Heart left ventricle (tissue), 16 donors: Measurements from ENCODE around the gene GNPTG. TPM values are rescaled to one million over a fixed set of nuclear protein-coding genes. Genes with fewer than 3 reads are reported as not detected.

Source experiments
- ATAC-seq, 4 donors: fragments of 200-7000 bp; cut with Tn5 transposase; one replicate each; pipeline ENCODE4 v1.9.1; 2020 to 2022; ENCODE audit warnings: moderate library complexity in 4 of 4, mild to moderate bottlenecking in 3 of 4, moderate number of reproducible peaks in 1 of 4
- DNase-seq, 5 donors: peaks; one replicate each; pipeline ENCODE4 v3.0.0-alpha.2; 2020
- H3K27ac ChIP-seq, 12 donors: fragments of 200-600 bp; sonication (generic) in 4 of 12; one replicate each; pipeline versions ENCODE4 v1.5.0 to v1.8.0; 2016 to 2022; ENCODE audit warnings: mild to moderate bottlenecking in 2 of 12
- H3K27me3 ChIP-seq, 9 donors: fragments of 200-600 bp; sonication (generic) in 2 of 9; one replicate each; pipeline versions ENCODE4 v1.5.1 to v1.8.0; 2016 to 2022; ENCODE audit warnings: mild to moderate bottlenecking in 3 of 9
- H3K36me3 ChIP-seq, 9 donors: fragments of 200-600 bp; sonication (generic) in 2 of 9; one replicate each; pipeline versions ENCODE4 v1.5.0 to v1.8.0; 2018 to 2022; ENCODE audit warnings: mild to moderate bottlenecking in 2 of 9
- H3K4me1 ChIP-seq, 12 donors: fragments of 200-600 bp; sonication (generic) in 4 of 12; one replicate each; pipeline versions ENCODE4 v1.5.0 to v1.8.0; 2016 to 2022; ENCODE audit warnings: mild to moderate bottlenecking in 3 of 12
- H3K4me3 ChIP-seq, 12 donors: fragments of 200-600 bp; sonication (generic) in 4 of 12; one replicate each; pipeline versions ENCODE4 v1.5.0 to v1.8.0; 2017 to 2022; ENCODE audit warnings: mild to moderate bottlenecking in 9 of 12, moderate library complexity in 4 of 12
- H3K9me3 ChIP-seq, 12 donors: fragments of 200-600 bp; sonication (generic) in 4 of 12; one replicate each; pipeline versions ENCODE4 v1.5.0 to v1.8.0; 2016 to 2022; ENCODE audit warnings: mild to moderate bottlenecking in 1 of 12
- POLR2A ChIP-seq, 2 donors: fragments of 450-650 bp; IDR thresholded peaks; one replicate each; pipeline ENCODE4 v1.6.1; 2017; ENCODE audit warnings: antibody characterized with exemption in 2 of 2, mild to moderate bottlenecking in 2 of 2, moderate library complexity in 2 of 2
- WGBS, 4 donors: extraction: QIAGEN DNeasy Blood & Tissue Kit in 2 of 4; methylation state at CpG; one replicate each; pipeline versions ENCODE4 v1.1.5 to v1.1.7; 2013 to 2018; 5-methylcytosine and 5-hydroxymethylcytosine counted together
- intact Hi-C, 10 donors: fragments of 100-400 bp; cut with DNase I; formaldehyde crosslinking; loops; one replicate each; pipeline versions ENCODE4 v1.11.1 to v1.14.2; 2022
- polyA plus RNA-seq, 2 donors: library from polyadenylated mRNA; stranded (reverse); fragments of 200-250 nt; gene quantifications; one replicate each; pipeline ENCODE4 v1.2.3, GENCODE V29; 2013
- total RNA-seq, 9 donors: library from RNA; depleted of rRNA in 2 of 9; stranded (reverse); fragments of >200 nt in 2 of 9; fragmentation: NEBNext Ultra II Directional in 3 of 9; extraction: Animal tissue kit (Norgen Biotek cat#: 25700) in 3 of 9; gene quantifications; one replicate each; pipeline versions ENCODE4 v1.1.0 to v1.2.4, GENCODE V29; 2016 to 2023
- TF ChIP-seq, protein P1 (sequence below), 12 donors: fragments of 200-600 bp; sonication (generic) in 4 of 12; IDR thresholded peaks; one replicate each; pipeline versions ENCODE4 v1.5.0 to v1.8.0; 2018 to 2022; ENCODE audit warnings: antibody characterized with exemption in 12 of 12, mild to moderate bottlenecking in 5 of 12
- donor health status: ischemic (EF 13 %, LVEDD 7.1; RV severe dilation, severe dysfunction).
- donor health status: healthy with polysubstance abuse.
- donor health status: DM: no; HTN: yes; CAD: no.
- donor health status: DM: no; HTN: no; CAD: no.
- donor health status: ischemic (EF 25% LVEDD 6.9; RV normal size, moderate dysfunction).
- donor health status: ischemic (EF 25% LVEDD 5.7; RV mildly dilated, moderate dysfunction).
- donor health status: healthy.
- donor health status: DM: yes; HTN: yes; CAD: no.
- donor health status: ischemic (EF 35%, LVEDD 5.7; RV mildly dilated, moderate dysfunction).
- donor health status: nonischemic (EF 11% LVEDD 7.7; RV severe dilation, severe dysfunction).
- donor health status: DM: yes; HTN: yes; CAD: no.
- donor health status: PGD.
- donor health status: ischemic (EF 29% LVEDD 5.4; RV normal size, mild dysfunction).
- donor health status: nonischemic (EF 23%, LVEDD 6.1; RV moderate dilation, normal function).

The GNPTG gene
- total and polyA plus RNA-seq, 11 donors: 25.4 to 54.2 (median 31.9) TPM

DNA sequence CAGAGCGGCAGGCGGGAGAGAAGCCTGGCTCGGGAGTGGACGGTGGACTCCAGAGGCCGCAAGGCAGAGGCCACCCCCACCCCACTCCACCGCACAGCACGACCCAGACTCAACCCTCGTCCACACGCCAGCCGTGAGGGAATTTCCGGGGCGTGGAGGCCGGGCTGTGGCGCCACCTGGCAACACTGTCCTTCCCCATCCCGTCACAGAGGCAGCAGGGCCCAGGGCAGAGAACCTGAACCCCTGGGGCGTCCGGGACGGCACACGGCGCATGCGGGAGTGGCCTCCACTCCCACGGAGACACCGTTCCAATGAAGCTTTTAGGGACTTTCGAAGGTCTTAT, 23.5 kb downstream of the GNPTG start:
- Histone ChIP-seq H3K4me3 (no peak overlapping the region), H3K36me3 (peaks cover 0 to 33% (median 11%) of the 10 kb centered on the region in 9 donors), H3K9me3 (no peaks in the 10 kb centered on the region), H3K27me3 (no peaks in the 10 kb centered on the region), H3K27ac (no peak overlapping the region), H3K4me1 (peaks cover 3 to 27% (median 14%) of the 10 kb centered on the region in 12 donors)
- intact Hi-C loops: no loop called here
- no peak for ATAC-seq
- TF ChIP-seq POLR2A (IDR thresholded peaks at IDR 0.05): no peak
- TF ChIP-seq, protein P1, sequence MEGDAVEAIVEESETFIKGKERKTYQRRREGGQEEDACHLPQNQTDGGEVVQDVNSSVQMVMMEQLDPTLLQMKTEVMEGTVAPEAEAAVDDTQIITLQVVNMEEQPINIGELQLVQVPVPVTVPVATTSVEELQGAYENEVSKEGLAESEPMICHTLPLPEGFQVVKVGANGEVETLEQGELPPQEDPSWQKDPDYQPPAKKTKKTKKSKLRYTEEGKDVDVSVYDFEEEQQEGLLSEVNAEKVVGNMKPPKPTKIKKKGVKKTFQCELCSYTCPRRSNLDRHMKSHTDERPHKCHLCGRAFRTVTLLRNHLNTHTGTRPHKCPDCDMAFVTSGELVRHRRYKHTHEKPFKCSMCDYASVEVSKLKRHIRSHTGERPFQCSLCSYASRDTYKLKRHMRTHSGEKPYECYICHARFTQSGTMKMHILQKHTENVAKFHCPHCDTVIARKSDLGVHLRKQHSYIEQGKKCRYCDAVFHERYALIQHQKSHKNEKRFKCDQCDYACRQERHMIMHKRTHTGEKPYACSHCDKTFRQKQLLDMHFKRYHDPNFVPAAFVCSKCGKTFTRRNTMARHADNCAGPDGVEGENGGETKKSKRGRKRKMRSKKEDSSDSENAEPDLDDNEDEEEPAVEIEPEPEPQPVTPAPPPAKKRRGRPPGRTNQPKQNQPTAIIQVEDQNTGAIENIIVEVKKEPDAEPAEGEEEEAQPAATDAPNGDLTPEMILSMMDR (IDR thresholded peaks at IDR 0.05): no peak
- DNase-seq: no peak
- WGBS, 4 donors: 92 to 96% (median 94%) methylated on average over 11 to 24 of the region's 24 CpGs

DNA sequence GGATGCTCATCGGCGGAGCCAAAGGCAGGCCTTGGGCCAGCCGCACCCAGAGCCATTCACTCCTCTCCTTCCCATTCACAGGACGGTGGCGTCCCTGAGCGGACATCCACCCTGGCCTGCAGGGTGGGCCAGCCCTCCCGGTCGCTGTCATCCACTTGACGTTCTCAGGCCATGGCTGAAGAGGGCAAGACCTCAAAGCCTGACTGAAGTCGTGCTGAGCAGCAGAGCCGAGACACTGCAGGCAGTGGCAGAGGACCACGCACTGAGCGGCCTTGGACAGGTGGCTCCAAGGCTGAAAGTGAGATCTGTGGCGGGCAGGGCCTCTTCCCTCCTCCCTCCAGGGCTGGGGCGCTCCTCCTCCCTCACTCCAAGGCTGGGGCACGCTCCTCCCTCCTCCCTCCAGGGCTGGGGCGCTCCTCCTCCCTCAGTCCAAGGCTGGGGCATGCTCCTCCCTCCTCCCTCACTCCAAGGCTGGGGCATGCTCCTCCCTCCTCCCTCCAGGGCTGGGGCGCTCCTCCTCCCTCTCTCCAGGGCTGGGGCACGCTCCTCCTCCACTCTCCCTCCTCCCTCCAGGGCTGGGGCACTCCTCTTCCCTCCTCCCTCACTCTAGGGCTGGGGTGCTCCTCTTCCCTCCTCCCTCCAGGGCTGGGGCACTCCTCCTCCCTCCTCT, 24.1 kb downstream of the GNPTG start:
- Histone ChIP-seq H3K4me1 (peaks cover 3 to 27% (median 14%) of the 10 kb centered on the region in 12 donors), H3K27me3 (no peaks in the 10 kb centered on the region), H3K36me3 (peaks cover 0 to 33% (median 12%) of the 10 kb centered on the region in 9 donors), H3K4me3 (no peak overlapping the region), H3K9me3 (no peaks in the 10 kb centered on the region), H3K27ac (no peak overlapping the region)
- intact Hi-C loops: no loop called here
- TF ChIP-seq, protein P1 (IDR thresholded peaks at IDR 0.05): no peak
- TF ChIP-seq POLR2A (IDR thresholded peaks at IDR 0.05): no peak
- ATAC-seq (no peak), DNase-seq (peak in 1 of 5 donors; percentile 16)
- 88 to 94% (median 90%) methylated on average over 12 to 19 of the region's 19 CpGs for WGBS, 4 donors

DNA sequence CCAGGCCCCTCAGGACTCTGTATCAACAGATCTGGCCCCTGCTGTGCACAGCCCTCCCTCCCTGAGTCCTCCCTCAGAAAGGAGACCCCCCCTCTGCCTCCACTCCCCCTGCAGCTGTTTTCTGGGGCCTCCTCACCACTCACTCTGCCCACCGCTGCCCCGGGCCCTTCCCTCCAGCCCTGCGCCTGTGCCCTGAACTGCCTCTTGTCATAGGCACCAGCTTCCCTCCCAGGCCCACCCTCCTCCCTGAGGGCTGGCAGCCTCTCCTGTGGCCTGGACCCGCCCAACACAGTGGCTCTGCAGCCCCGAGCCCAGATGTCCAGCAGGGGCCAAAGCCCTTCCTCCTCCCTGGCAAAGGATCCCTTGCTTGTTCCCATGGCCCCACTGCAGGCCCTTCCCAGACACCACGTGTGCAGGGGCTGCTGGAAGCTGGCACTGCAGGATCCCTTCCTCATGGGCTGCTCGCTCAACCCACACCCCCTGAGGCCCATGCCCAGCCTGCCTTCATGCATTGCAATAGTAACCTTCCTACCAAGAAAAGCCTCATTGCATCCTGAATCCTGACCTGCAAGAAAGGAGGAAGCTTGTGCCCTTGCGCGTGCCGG, 25.8 kb downstream of the GNPTG start:
- no peak for TF ChIP-seq POLR2A (IDR thresholded peaks at IDR 0.05)
- TF ChIP-seq, protein P1 (IDR thresholded peaks at IDR 0.05): no peak
- no peak overlapping the region for H3K27ac ChIP-seq
- 87 to 95% (median 92%) methylated on average over 10 of the region's 10 CpGs for WGBS, 4 donors
- ATAC-seq (no peak), DNase-seq (no peak)
- H3K36me3 ChIP-seq: peaks cover 0 to 43% (median 17%) of the 10 kb centered on the region in 9 donors
- H3K4me3 ChIP-seq: no peak overlapping the region
- no peaks in the 10 kb centered on the region for H3K9me3 ChIP-seq
- H3K4me1 ChIP-seq: peaks cover 3 to 27% (median 14%) of the 10 kb centered on the region in 12 donors
- H3K27me3 ChIP-seq: no peaks in the 10 kb centered on the region
- intact Hi-C loops: no loop called here

DNA sequence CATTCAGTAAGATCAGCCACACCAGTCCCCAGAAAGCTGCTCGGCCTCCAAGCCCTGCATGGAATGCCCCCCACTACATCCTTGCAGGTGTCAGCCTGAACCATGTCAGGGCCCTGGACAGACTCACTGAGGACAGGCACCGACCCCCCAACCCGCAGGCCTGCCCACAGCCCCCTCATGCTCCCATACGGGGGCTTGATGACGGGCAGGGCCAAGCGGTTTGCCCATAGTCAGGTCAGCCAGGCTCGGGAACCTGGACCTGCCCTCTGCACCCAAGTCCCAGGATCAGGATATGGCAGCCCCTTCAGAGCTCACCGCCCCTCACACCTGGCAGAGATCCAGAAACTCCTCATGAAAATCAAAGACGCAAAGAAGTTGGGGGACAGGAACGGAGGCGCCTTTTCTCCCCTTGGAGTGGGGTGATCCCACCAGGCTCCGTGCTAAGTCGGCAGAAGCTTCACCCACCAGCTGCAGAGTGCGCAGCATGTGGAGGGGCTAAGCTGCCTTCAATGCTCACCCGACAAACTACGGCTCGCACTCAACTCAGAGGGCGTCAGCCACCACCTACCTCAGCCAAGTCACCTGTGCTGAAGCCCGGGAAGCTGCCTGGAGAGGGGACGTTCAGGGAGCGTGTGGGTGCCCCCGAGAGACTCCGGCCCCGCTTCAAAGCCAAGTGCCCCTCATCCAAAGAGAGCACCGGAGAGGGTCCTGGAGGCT, 26.5 kb downstream of the GNPTG start:
- ATAC-seq (peak in 2 of 4 donors; percentile 1 to 7), DNase-seq (no peak)
- peaks cover 0 to 48% (median 18%) of the 10 kb centered on the region in 9 donors for H3K36me3 ChIP-seq
- peak overlapping the region in 9 of 12 donors; percentile 75 to 90 (median 87) for H3K27ac ChIP-seq
- 90 to 95% (median 95%) methylated on average over 19 to 25 of the region's 25 CpGs for WGBS, 4 donors
- intact Hi-C loops: no loop called here
- peaks cover 3 to 27% (median 14%) of the 10 kb centered on the region in 12 donors for H3K4me1 ChIP-seq
- H3K9me3 ChIP-seq: no peaks in the 10 kb centered on the region
- peak overlapping the region in 9 of 12 donors; percentile 51 to 74 (median 61) for H3K4me3 ChIP-seq
- TF ChIP-seq, protein P1 (IDR thresholded peaks at IDR 0.05): no peak
- TF ChIP-seq POLR2A (IDR thresholded peaks at IDR 0.05): no peak
- no peaks in the 10 kb centered on the region for H3K27me3 ChIP-seq
